Naive thymus-derived CD4-positive, alpha-beta T cell (primary cell): ENCODE data around the gene MANSC1. TPM values are rescaled to one million over a fixed set of nuclear protein-coding genes. Genes with fewer than 3 reads are reported as not detected.
A peak's percentile ranks its signal among the peaks of the same experiment; 100 is the strongest.
"Not testable (repeated sequence)": the region's sequence is repeated elsewhere in the genome, so short reads cannot be mapped to it uniquely, and the experiment has no call there.

Experiments
- ATAC-seq: fragments of 150-1000 bp; cut with Tn5 transposase; 2 replicates; pipeline ENCODE4 v1.10.0; 2021; ENCODE audit warnings: mild to moderate bottlenecking, moderate library complexity
- CTCF ChIA-PET: fragments of 350-600 bp; sonication (Branson Sonifier 250); formaldehyde crosslinking; loops from one replicate; lab custom pipeline; 2021; ENCODE audit warnings: antibody characterized with exemption; lab: Charles Lee
- POLR2A ChIA-PET: fragments of 350-600 bp; sonication (Branson Sonifier 250); formaldehyde crosslinking; loops from one replicate; lab custom pipeline; 2021; ENCODE audit warnings: antibody characterized with exemption, inconsistent platforms; lab: Charles Lee
- DNase-seq, 9 donors: peaks; one replicate each; pipeline versions ENCODE4 v3.0.0 to v3.0.0-alpha.2; 2020 to 2022; ENCODE audit warnings: mixed read lengths in 1 of 9
- H3K27ac ChIP-seq: one replicate; pipeline ENCODE4 v1.7.0; 2013; ENCODE audit warnings: mild to moderate bottlenecking, low read depth, low read length, moderate library complexity
- H3K27me3 ChIP-seq, 2 donors: one replicate each; pipeline ENCODE4 v1.7.0; 2013; ENCODE audit warnings: low read length in 2 of 2, mild to moderate bottlenecking in 2 of 2, moderate library complexity in 2 of 2; ENCODE audit not compliant: control insufficient read depth in 2 of 2, insufficient read depth in 2 of 2
- H3K36me3 ChIP-seq, 3 experiments: 1 replicate in 2 of 3; 2 replicates in 1 of 3; pipeline ENCODE4 v1.7.0; 2013; ENCODE audit warnings: low read length in 3 of 3, mild to moderate bottlenecking in 3 of 3, moderate library complexity in 1 of 3; ENCODE audit not compliant: insufficient read depth in 3 of 3, control insufficient read depth in 2 of 3
- H3K4me1 ChIP-seq, 2 donors: one replicate each; pipeline ENCODE4 v1.7.0; 2013; ENCODE audit warnings: low read length in 2 of 2, mild to moderate bottlenecking in 2 of 2, moderate library complexity in 1 of 2; ENCODE audit not compliant: control insufficient read depth in 2 of 2, insufficient read depth in 2 of 2
- H3K4me3 ChIP-seq: 2 replicates; pipeline ENCODE4 v1.7.0; 2013; ENCODE audit warnings: mild to moderate bottlenecking, low read length
- H3K9me3 ChIP-seq, 3 experiments: 1 replicate in 2 of 3; 2 replicates in 1 of 3; pipeline ENCODE4 v1.7.0; 2013; ENCODE audit warnings: low read length in 3 of 3; ENCODE audit not compliant: control insufficient read depth in 2 of 3
- H3K27ac Mint-ChIP-seq, 9 donors: one replicate each; pipeline ENCODE4 v1.8.0; 2020 to 2022; ENCODE audit warnings: mixed read lengths in 9 of 9, mild to moderate bottlenecking in 8 of 9, moderate library complexity in 5 of 9, inconsistent platforms in 2 of 9
- H3K27me3 Mint-ChIP-seq, 5 donors: one replicate each; pipeline ENCODE4 v1.8.0; 2021 to 2022; ENCODE audit warnings: mixed read lengths in 5 of 5, mild to moderate bottlenecking in 1 of 5
- H3K36me3 Mint-ChIP-seq, 5 donors: one replicate each; pipeline ENCODE4 v1.8.0; 2020 to 2022; ENCODE audit warnings: mixed read lengths in 5 of 5, mild to moderate bottlenecking in 3 of 5, inconsistent platforms in 1 of 5
- H3K4me1 Mint-ChIP-seq, 7 donors: one replicate each; pipeline ENCODE4 v1.8.0; 2020 to 2022; ENCODE audit warnings: mixed read lengths in 7 of 7, mild to moderate bottlenecking in 3 of 7, inconsistent platforms in 1 of 7
- H3K4me3 Mint-ChIP-seq, 10 donors: one replicate each; pipeline ENCODE4 v1.8.0; 2020 to 2022; ENCODE audit warnings: mild to moderate bottlenecking in 10 of 10, mixed read lengths in 10 of 10, moderate library complexity in 6 of 10, inconsistent platforms in 2 of 10
- H3K9me3 Mint-ChIP-seq, 11 donors: one replicate each; pipeline ENCODE4 v1.8.0; 2020 to 2022; ENCODE audit warnings: mixed read lengths in 11 of 11, mild to moderate bottlenecking in 4 of 11, inconsistent platforms in 1 of 11, moderate library complexity in 1 of 11
- intact Hi-C, 2 donors: fragments of 100-400 bp; cut with micrococcal nuclease; formaldehyde crosslinking; loops; one replicate each; pipeline ENCODE4 v1.15.1; 2023
- polyA plus RNA-seq, 2 donors: library from polyadenylated mRNA; unstranded; fragments of 300-500 nt; fragmentation: Illumina TruSeq; gene quantifications; one replicate each; pipeline ENCODE4 v1.2.3, GENCODE V29; 2021
- total RNA-seq, 6 experiments: library from RNA in 5 of 6; stranded (reverse) in 5 of 6; gene quantifications; 1 replicate in 5 of 6; 2 replicates in 1 of 6; pipeline ENCODE4 v1.2.3 and lab custom pipeline; 2021 to 2026

MANSC1 gene
- total and polyA plus RNA-seq, 7 experiments from 2014 or later, result 0.60 to 4.2 (median 0.97) TPM

DNA sequence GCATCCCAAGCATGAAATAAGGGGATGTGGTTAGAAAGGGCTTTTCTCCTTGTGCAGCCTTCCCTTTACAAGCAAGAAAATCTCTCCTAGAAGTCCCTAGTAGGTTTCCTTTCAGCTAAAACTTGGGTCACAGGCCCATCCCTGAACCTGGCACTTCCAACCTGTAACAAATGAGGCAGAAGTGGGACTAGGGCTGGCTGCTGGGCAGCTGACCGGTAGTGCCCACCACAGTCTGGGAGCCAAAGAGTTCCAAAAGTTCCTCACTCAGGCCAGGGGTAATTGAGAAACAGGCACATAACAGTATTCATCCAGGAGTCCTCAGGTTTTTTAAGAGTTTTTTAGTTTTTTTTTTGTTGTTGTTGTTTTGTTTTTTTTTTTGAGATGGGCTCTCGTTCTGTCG is 23.8 kb downstream of the MANSC1 start:
- ATAC-seq (no peak), DNase-seq (no peak)
- Mint-ChIP-seq H3K27me3 (peaks cover 0 to 2% (median 0%) of the 10 kb centered on the region in 5 donors), H3K27ac (peak overlapping the region in 1 of 9 donors; percentile 43), H3K4me1 (peaks cover 7 to 21% (median 15%) of the 10 kb centered on the region in 7 donors), H3K4me3 (no peak overlapping the region), H3K36me3 (peaks cover 0 to 9% (median 3%) of the 10 kb centered on the region in 5 donors), H3K9me3 (peaks cover 0 to 4% (median 0%) of the 10 kb centered on the region in 11 donors)
- peaks cover 0 to 5% (median 3%) of the 10 kb centered on the region in 3 experiments for H3K36me3 ChIP-seq
- POLR2A ChIA-PET, result interaction anchor here (1.4 kb wide), 1 partner anchor 31 kb away, joined by 3 read pairs; the partner anchor contains the start of gene BORCS5
- CTCF ChIA-PET, result interaction anchor here (0.6 to 1.6 kb wide), 2 partner anchors 31 to 771 kb away, joined by 3 to 4 read pairs; no protein-coding TSS in a partner anchor
- H3K27me3 ChIP-seq, result no peaks in the 10 kb centered on the region
- no peaks in the 10 kb centered on the region for H3K9me3 ChIP-seq
- H3K4me3 ChIP-seq, result no peak overlapping the region
- H3K27ac ChIP-seq, result no peak overlapping the region
- H3K4me1 ChIP-seq, result peaks cover 0 to 7% of the 10 kb centered on the region in 2 donors
- intact Hi-C loops, result loop anchor here (2.0 to 5.0 kb wide), 2 partner anchors 255 to 289 kb away; partner anchors contain the start of gene BCL2L14 (in 1 of the 2)

DNA sequence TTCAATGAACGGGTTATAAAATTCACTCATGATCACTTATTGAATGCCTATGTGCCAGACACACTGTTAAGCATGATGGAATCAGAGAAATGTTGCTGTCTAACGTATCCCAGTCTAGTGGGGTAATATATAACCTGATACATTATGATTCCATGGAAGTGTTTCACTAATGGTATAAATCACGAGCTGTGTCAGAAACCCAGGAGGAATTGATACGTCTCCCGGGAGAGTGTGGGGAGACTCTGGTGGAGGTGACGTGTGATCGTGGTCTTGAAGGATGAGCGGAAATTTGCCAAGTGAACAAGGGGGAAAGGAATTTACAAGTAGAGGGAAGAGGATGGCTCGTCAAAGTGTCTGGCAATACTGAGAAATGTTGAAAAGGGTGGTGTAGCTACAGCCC is 26.5 kb downstream of the MANSC1 start:
- ChIA-PET POLR2A (no interaction called here), CTCF (no interaction called here)
- Histone ChIP-seq H3K9me3 (no peaks in the 10 kb centered on the region), H3K4me1 (peaks cover 0 to 7% of the 10 kb centered on the region in 2 donors), H3K4me3 (no peak overlapping the region), H3K27ac (no peak overlapping the region), H3K27me3 (no peaks in the 10 kb centered on the region), H3K36me3 (no peaks in the 10 kb centered on the region)
- H3K27me3 Mint-ChIP-seq, result peaks cover 0 to 5% (median 0%) of the 10 kb centered on the region in 5 donors
- H3K27ac Mint-ChIP-seq, result no peak overlapping the region
- peaks cover 0 to 6% (median 0%) of the 10 kb centered on the region in 5 donors for H3K36me3 Mint-ChIP-seq
- no peak overlapping the region for H3K4me3 Mint-ChIP-seq
- H3K9me3 Mint-ChIP-seq, result peaks cover 0 to 2% (median 0%) of the 10 kb centered on the region in 11 donors
- ATAC-seq (no peak), DNase-seq (no peak)
- peaks cover 7 to 21% (median 15%) of the 10 kb centered on the region in 7 donors for H3K4me1 Mint-ChIP-seq
- intact Hi-C loops, result no loop called here

DNA sequence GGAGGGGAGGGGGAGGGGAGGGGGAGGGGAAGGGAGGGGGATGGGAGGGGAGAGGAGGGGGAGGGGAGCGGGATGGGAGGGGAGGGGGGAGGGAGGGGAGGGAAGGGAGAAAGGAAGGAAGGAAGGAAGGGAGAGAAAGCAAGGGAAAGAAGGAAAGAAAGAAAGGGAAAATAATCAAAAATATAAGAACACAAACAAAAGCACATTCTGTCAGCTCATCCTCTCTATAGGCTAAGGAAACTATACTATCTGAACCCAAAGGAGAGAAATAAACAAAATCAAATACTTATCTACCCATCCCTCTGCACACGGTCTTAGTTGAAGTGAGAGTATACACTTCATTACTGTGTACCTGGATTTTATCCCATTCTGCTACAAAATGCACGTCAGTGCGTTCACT is 26.9 kb downstream of the MANSC1 start:
- CTCF ChIA-PET, result interaction anchor here (0.6 kb wide), 1 partner anchor 702 kb away, joined by 3 read pairs; no protein-coding TSS in a partner anchor
- intact Hi-C loops, result no loop called here
- H3K27ac Mint-ChIP-seq, result no peak overlapping the region

DNA sequence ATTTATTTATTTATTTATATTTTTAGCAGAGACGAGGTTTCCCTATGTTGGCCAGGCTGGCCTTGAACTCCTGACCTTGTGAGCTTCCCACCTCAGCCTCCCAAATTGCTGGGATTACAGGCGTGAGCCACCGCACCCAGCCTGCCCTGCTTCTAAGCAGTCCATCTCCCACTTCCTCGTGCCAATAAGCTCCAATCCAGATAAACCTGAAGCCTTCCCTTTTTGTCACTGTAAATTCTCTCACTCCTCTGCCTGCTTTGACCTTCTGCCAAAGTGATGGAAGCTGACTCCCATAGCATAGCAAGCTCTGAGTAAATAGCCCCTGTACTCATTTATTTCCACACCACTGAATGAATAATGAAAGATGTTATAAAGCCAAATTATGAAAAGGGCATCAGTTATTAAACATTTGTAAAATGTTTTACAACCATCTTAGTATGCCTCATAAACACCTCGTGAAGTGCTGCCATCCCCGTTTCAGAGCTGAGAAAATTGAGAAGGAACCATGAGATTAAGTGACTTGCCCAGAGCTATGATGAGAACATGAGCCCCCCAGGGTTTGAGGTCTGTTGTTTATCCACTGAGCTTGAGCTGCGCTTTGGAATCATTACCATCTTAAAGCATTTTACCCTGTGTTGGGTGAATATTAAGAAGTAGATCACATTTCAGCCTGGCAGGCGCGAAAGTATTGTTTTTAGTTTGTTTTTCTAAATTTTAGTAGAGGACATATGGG is 30.4 kb downstream of the MANSC1 start:
- DNase-seq (no peak), ATAC-seq (no peak)
- no peak overlapping the region for H3K4me3 Mint-ChIP-seq
- H3K4me3 ChIP-seq, result no peak overlapping the region
- peaks cover 0 to 6% (median 0%) of the 10 kb centered on the region in 5 donors for H3K36me3 Mint-ChIP-seq
- ChIA-PET CTCF (no interaction called here), POLR2A (no interaction called here)
- H3K27ac Mint-ChIP-seq, result no peak overlapping the region
- H3K4me1 ChIP-seq, result no peaks in the 10 kb centered on the region
- intact Hi-C loops, result no loop called here
- H3K9me3 ChIP-seq, result no peaks in the 10 kb centered on the region
- peaks cover 0 to 10% (median 6%) of the 10 kb centered on the region in 7 donors for H3K4me1 Mint-ChIP-seq
- H3K27me3 ChIP-seq, result no peaks in the 10 kb centered on the region
- H3K9me3 Mint-ChIP-seq, result peaks cover 0 to 2% (median 0%) of the 10 kb centered on the region in 11 donors
- no peaks in the 10 kb centered on the region for H3K36me3 ChIP-seq
- no peak overlapping the region for H3K27ac ChIP-seq
- H3K27me3 Mint-ChIP-seq, result peaks cover 0 to 5% (median 0%) of the 10 kb centered on the region in 5 donors

More for the DNA sequence above, 26.9 kb downstream of the MANSC1 start:
- Mint-ChIP-seq H3K9me3 (peaks cover 0 to 2% (median 0%) of the 10 kb centered on the region in 11 donors), H3K4me1 (peaks cover 7 to 21% (median 15%) of the 10 kb centered on the region in 7 donors), H3K27me3 (peaks cover 0 to 5% (median 0%) of the 10 kb centered on the region in 5 donors), H3K4me3 (no peak overlapping the region), H3K36me3 (peaks cover 0 to 6% (median 0%) of the 10 kb centered on the region in 5 donors)
- H3K4me3 ChIP-seq, result no peak overlapping the region
- no peak for DNase-seq
- no peak overlapping the region for H3K27ac ChIP-seq
- H3K36me3 ChIP-seq, result no peaks in the 10 kb centered on the region
- no peaks in the 10 kb centered on the region for H3K27me3 ChIP-seq
- POLR2A ChIA-PET, result no interaction called here
- ATAC-seq, result no peak
- H3K4me1 ChIP-seq, result peaks cover 0 to 7% of the 10 kb centered on the region in 2 donors
- no peaks in the 10 kb centered on the region for H3K9me3 ChIP-seq

DNA sequence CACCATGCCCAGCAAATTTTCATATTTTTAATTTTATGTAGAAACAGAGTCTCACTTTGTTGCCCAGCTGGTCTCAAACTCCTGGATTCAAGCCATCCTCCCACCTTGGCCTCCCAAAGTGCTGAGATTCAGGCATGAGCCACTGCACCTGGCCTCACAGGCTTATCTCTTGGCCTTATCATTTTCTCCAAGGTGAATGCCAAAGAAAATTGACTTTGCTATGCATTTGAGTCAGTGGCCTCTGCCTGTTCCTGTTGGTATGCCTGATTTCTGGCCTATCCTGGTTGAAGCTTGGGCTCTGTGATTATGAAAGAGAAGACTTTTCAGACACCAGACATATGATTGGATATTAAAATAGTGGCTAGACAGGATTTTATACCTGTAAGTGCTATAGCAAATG is 34.2 kb downstream of the MANSC1 start:
- no peak overlapping the region for H3K4me3 ChIP-seq
- Mint-ChIP-seq H3K27me3 (peaks cover 0 to 5% (median 0%) of the 10 kb centered on the region in 5 donors), H3K9me3 (no peaks in the 10 kb centered on the region), H3K4me3 (no peak overlapping the region), H3K36me3 (peaks cover 0 to 3% (median 0%) of the 10 kb centered on the region in 5 donors), H3K4me1 (peaks cover 0 to 2% (median 0%) of the 10 kb centered on the region in 7 donors), H3K27ac (no peak overlapping the region)
- H3K36me3 ChIP-seq, result no peaks in the 10 kb centered on the region
- no peaks in the 10 kb centered on the region for H3K27me3 ChIP-seq
- H3K9me3 ChIP-seq, result no peaks in the 10 kb centered on the region
- intact Hi-C loops, result no loop called here
- ChIA-PET CTCF (no interaction called here), POLR2A (no interaction called here)
- no peaks in the 10 kb centered on the region for H3K4me1 ChIP-seq
- DNase-seq (no peak), ATAC-seq (no peak)
- no peak overlapping the region for H3K27ac ChIP-seq

DNA sequence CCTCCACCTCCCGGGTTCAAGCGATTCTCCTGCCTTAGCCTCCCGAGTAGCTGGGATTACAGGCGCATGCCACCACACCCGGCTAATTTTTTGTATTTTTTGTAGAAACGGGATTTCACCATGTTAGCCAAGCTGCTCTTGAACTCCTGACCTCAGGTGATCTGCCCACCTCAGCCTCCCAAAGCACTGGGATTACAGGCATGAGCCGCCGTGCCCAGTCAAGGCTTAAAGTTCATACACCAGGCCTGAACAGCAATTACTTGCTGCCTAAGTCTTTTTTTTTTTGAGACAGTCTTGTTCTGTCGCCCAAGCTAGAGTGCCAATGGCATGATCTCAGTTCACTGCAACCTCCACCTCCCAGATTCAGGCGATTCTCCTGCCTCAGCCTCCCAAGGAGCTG is 39.3 kb downstream of the MANSC1 start:
- H3K4me3 ChIP-seq, H3K4me3 Mint-ChIP-seq, H3K9me3 ChIP-seq, DNase-seq, H3K4me1 Mint-ChIP-seq, H3K9me3 Mint-ChIP-seq, POLR2A ChIA-PET, ATAC-seq, intact Hi-C loops, CTCF ChIA-PET, H3K27ac Mint-ChIP-seq, H3K36me3 ChIP-seq, H3K4me1 ChIP-seq, H3K27ac ChIP-seq, H3K36me3 Mint-ChIP-seq, H3K27me3 ChIP-seq: not testable (repeated sequence)
- peaks cover 0 to 12% (median 0%) of the 10 kb centered on the region in 5 donors for H3K27me3 Mint-ChIP-seq
